Heart right ventricle (tissue), 16 donors: ENCODE results near the gene TYK2. TPM values are rescaled to one million over a fixed set of nuclear protein-coding genes. Genes with fewer than 3 reads are reported as not detected.
A peak's percentile ranks its signal among the peaks of the same experiment; 100 is the strongest.

Experiments
- ATAC-seq, 8 donors: fragments of 200-7000 bp; cut with Tn5 transposase; one replicate each; pipeline ENCODE4 v1.9.1; 2020; ENCODE audit warnings: mild to moderate bottlenecking in 8 of 8, moderate library complexity in 8 of 8, moderate number of reproducible peaks in 1 of 8
- DNase-seq, 2 donors: peaks; one replicate each; pipeline ENCODE4 v3.0.0-alpha.2; 2020
- H3K27ac ChIP-seq, 10 donors: fragments of 200-600 bp; sonication (generic) in 2 of 10; one replicate each; pipeline versions ENCODE4 v1.5.0 to v1.8.0; 2020 to 2022; ENCODE audit warnings: mild to moderate bottlenecking in 3 of 10
- H3K27me3 ChIP-seq, 7 donors: fragments of 200-600 bp; one replicate each; pipeline ENCODE4 v1.8.0; 2021 to 2022; ENCODE audit warnings: mild to moderate bottlenecking in 2 of 7
- H3K36me3 ChIP-seq, 9 donors: fragments of 200-600 bp; sonication (generic) in 1 of 9; one replicate each; pipeline versions ENCODE4 v1.5.0 to v1.8.0; 2020 to 2022; ENCODE audit warnings: mild to moderate bottlenecking in 2 of 9
- H3K4me1 ChIP-seq, 9 donors: fragments of 200-600 bp; sonication (generic) in 1 of 9; one replicate each; pipeline versions ENCODE4 v1.5.0 to v1.8.0; 2020 to 2022; ENCODE audit warnings: mild to moderate bottlenecking in 4 of 9
- H3K4me3 ChIP-seq, 10 donors: fragments of 200-600 bp; sonication (generic) in 2 of 10; one replicate each; pipeline versions ENCODE4 v1.5.0 to v1.8.0; 2020 to 2022; ENCODE audit warnings: mild to moderate bottlenecking in 7 of 10, moderate library complexity in 2 of 10
- H3K9me3 ChIP-seq, 11 donors: fragments of 200-600 bp in 10 of 11; sonication (generic) in 2 of 11; one replicate each; pipeline versions ENCODE4 v1.5.0 to v1.8.0; 2013 to 2022; ENCODE audit warnings: mild to moderate bottlenecking in 2 of 11, control low read depth in 1 of 11, moderate library complexity in 1 of 11
- WGBS, 2 donors: extraction: QIAGEN DNeasy Blood & Tissue Kit; methylation state at CpG; one replicate each; pipeline ENCODE4 v1.1.7; 2013; ENCODE audit warnings: inconsistent platforms in 1 of 2; 5-methylcytosine and 5-hydroxymethylcytosine counted together
- intact Hi-C, 10 donors: fragments of 100-400 bp; cut with DNase I; formaldehyde crosslinking; loops; one replicate each; pipeline versions ENCODE4 v1.11.1 to v1.14.2; 2022
- long read RNA-seq, 3 donors: library from polyadenylated mRNA; unstranded; transcript quantifications; one replicate each; pipeline ENCODE4 v2.0.0, GENCODE V29; 2020 to 2021
- polyA plus RNA-seq, 2 donors: library from polyadenylated mRNA; stranded (reverse); fragments of 200-250 nt; gene quantifications; one replicate each; pipeline ENCODE4 v1.2.3, GENCODE V29; 2013
- total RNA-seq, 10 donors: library from RNA; stranded (reverse); fragmentation: NEBNext Ultra II Directional in 3 of 10; extraction: Animal tissue kit (Norgen Biotek cat#: 25700) in 3 of 10; gene quantifications; one replicate each; pipeline versions ENCODE4 v1.2.1 to v1.2.4, GENCODE V29; 2021 to 2023
- TF ChIP-seq, protein P1 (sequence below), 9 donors: fragments of 200-600 bp; sonication (generic) in 2 of 9; IDR thresholded peaks; one replicate each; pipeline versions ENCODE4 v1.5.0 to v1.8.0; 2021 to 2022; ENCODE audit warnings: antibody characterized with exemption in 9 of 9, mild to moderate bottlenecking in 5 of 9, moderate library complexity in 1 of 9
- donor health status: Arrhythmogenic right ventricular cardiomyopathy.
- donor health status: ischemic (EF 13 %, LVEDD 7.1; RV severe dilation, severe dysfunction).
- donor health status: healthy with polysubstance abuse.
- donor health status: DM: no; HTN: yes; CAD: no.
- donor health status: DM: no; HTN: no; CAD: no.
- donor health status: ischemic (EF 25% LVEDD 6.9; RV normal size, moderate dysfunction).
- donor health status: ischemic (EF 25% LVEDD 5.7; RV mildly dilated, moderate dysfunction).
- donor health status: healthy.
- donor health status: DM: yes; HTN: yes; CAD: no.
- donor health status: Ischemic cardiomyopathy.
- donor health status: ischemic (EF 35%, LVEDD 5.7; RV mildly dilated, moderate dysfunction).
- donor health status: nonischemic (EF 11% LVEDD 7.7; RV severe dilation, severe dysfunction).
- donor health status: DM: yes; HTN: yes; CAD: no.
- donor health status: PGD.
- donor health status: ischemic (EF 29% LVEDD 5.4; RV normal size, mild dysfunction).
- donor health status: nonischemic (EF 23%, LVEDD 6.1; RV moderate dilation, normal function).

The TYK2 gene
- 10 to 100 TPM; 37.0 to 80.2 (median 55.8) TPM for total RNA-seq
- polyA plus RNA-seq, result 100 to 1,000 TPM in 1 of 2 donors, 10 to 100 TPM in 1; 76.3 to 182 TPM
- long read RNA-seq, donor 1, full-length matches to known transcripts, result 16 of 77 reads
- long read RNA-seq, donor 1, partial matches to known transcripts, result 39 of 77 reads
- long read RNA-seq, donor 1, other reads (novel, unspliced or antisense), result 22 of 77 reads
- long read RNA-seq, donor 2, full-length matches to known transcripts, result 22 of 81 reads
- long read RNA-seq, donor 2, partial matches to known transcripts, result 29 of 81 reads
- long read RNA-seq, donor 2, other reads (novel, unspliced or antisense), result 30 of 81 reads
- long read RNA-seq, donor 3, full-length matches to known transcripts, result 24 of 94 reads
- long read RNA-seq, donor 3, partial matches to known transcripts, result 48 of 94 reads
- long read RNA-seq, donor 3, other reads (novel, unspliced or antisense), result 22 of 94 reads

DNA sequence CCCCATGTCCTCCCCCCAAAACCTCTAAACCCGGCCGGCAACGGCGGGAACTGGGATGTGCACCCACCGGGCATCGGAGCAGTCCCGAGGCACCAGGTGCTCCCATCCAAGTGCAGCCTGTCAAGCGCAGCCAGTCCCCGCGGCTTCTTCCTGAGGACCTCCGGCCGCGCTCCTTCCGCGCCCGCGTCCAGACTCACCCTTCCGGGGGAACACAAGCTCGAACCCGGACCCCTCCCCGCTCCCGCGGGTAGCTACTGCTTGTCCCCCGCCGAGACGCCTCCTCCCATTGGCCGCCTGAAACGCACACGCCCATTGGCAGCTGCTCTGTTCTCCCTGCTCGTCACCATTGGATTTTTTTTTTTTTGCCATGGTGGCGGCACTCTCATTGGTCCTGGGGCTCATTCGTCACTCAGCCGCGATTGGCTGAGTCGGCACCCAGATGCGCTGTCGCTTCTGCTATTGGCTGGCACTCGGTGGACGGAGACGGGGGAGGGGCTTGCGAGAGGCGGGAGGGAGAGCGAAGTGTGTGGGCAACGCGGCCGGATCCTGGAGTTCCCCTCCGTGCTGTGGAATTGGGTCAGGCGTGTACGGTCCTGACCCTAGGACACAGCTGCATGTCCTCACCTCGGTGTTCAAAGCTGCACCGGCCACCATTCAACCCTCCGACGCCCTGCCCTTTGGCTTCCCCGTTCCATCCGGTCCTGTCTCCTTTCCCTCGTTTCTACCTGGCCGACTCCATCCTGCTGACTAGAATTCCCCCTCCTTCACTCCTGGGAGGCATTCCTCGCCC is at the start of gene TYK2:
Gene TYK2, minus strand, starts transcription at position 260 of the 790 bp plus-strand sequence. CDS start 2,166 bp downstream, outside the sequence.
- 0% methylated on average over 58 of the region's 58 CpGs for WGBS, 2 donors
- Histone ChIP-seq H3K9me3 (no peaks in the 10 kb centered on the region), H3K27ac (peak within 1 kb of the TSS; percentile 63 to 94 (median 83)), H3K4me1 (peaks cover 0 to 36% (median 23%) of the 10 kb centered on the region in 9 donors), H3K36me3 (peaks cover 0 to 25% (median 8%) of the 10 kb centered on the region in 9 donors), H3K4me3 (peak within 1 kb of the TSS; percentile 67 to 98 (median 84)), H3K27me3 (no peaks in the 10 kb centered on the region)
- DNase-seq, result peak; percentile 97 to 98
- peak; percentile 97 to 99 (median 99) for ATAC-seq
- intact Hi-C loops, result loop anchor here in 3 of 10 donors (2.0 to 5.0 kb wide), 2 partner anchors 46 to 48 kb away; partner anchors contain the start of gene RAVER1 (in 2 of the 3)
- TF ChIP-seq, protein P1, sequence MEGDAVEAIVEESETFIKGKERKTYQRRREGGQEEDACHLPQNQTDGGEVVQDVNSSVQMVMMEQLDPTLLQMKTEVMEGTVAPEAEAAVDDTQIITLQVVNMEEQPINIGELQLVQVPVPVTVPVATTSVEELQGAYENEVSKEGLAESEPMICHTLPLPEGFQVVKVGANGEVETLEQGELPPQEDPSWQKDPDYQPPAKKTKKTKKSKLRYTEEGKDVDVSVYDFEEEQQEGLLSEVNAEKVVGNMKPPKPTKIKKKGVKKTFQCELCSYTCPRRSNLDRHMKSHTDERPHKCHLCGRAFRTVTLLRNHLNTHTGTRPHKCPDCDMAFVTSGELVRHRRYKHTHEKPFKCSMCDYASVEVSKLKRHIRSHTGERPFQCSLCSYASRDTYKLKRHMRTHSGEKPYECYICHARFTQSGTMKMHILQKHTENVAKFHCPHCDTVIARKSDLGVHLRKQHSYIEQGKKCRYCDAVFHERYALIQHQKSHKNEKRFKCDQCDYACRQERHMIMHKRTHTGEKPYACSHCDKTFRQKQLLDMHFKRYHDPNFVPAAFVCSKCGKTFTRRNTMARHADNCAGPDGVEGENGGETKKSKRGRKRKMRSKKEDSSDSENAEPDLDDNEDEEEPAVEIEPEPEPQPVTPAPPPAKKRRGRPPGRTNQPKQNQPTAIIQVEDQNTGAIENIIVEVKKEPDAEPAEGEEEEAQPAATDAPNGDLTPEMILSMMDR (IDR thresholded peaks at IDR 0.05), result no peak

DNA sequence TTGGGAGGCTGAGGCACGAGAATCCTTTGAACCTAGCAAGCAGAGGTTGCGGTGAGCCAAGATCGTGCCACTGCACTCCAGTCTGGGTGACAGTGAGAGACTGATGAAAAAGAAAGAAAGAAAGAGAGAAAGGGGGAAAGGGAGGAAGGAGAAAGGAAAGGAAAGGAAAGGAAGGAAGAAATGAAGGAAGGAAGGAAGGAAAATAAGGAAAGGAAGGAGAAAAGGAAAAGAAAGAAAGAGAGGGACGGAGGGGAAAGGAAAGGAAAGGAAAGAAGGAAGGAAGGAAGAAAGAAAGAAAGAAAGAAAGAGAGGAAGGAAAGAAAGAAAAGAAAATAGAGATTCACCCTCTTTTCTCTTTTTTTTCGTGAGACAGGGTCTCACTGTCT is 48.6 kb upstream of the TYK2 start:
- 66 to 67% methylated on average over 5 of the region's 5 CpGs for WGBS, 2 donors
- peaks cover 9 to 70% (median 27%) of the 10 kb centered on the region in 9 donors for H3K4me1 ChIP-seq
- peaks cover 0 to 6% (median 0%) of the 10 kb centered on the region in 9 donors for H3K36me3 ChIP-seq
- intact Hi-C loops, result no loop called here
- no peak overlapping the region for H3K4me3 ChIP-seq
- no peaks in the 10 kb centered on the region for H3K9me3 ChIP-seq
- peak overlapping the region in 1 of 10 donors; percentile 64 for H3K27ac ChIP-seq
- ATAC-seq (no peak), DNase-seq (no peak)
- peaks cover 3 to 16% (median 9%) of the 10 kb centered on the region in 7 donors for H3K27me3 ChIP-seq
- TF ChIP-seq, protein P1 (IDR thresholded peaks at IDR 0.05), result no peak

DNA sequence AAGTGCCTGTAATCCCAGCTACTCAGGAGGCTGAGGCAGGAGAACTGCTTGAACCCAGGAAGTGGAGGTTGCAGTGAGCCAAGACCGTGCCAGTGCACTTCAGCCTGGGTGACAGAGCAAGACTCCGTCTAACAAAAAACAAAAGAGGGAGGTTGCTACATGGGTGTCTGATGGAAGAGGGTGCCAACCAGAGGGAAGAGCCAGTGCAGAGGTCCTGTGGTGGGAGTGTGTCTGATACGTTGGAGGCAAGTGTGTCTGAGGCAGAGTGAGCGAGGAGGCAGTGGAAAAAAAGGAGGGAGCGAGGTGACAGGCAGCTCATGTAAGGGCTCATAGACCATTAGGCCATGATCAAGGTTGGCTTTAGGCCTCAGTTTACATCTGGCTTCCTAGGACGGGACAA is 46.8 kb upstream of the TYK2 start:
- TF ChIP-seq, protein P1 (IDR thresholded peaks at IDR 0.05), result no peak
- H3K36me3 ChIP-seq, result no peaks in the 10 kb centered on the region
- no peak overlapping the region for H3K4me3 ChIP-seq
- DNase-seq (no peak), ATAC-seq (no peak)
- H3K27me3 ChIP-seq, result peaks cover 19 to 35% (median 27%) of the 10 kb centered on the region in 7 donors
- intact Hi-C loops, result no loop called here
- WGBS, 2 donors, result 81 to 88% methylated on average over 6 of the region's 6 CpGs
- H3K27ac ChIP-seq, result peak overlapping the region in 1 of 10 donors; percentile 64
- peaks cover 10 to 73% (median 19%) of the 10 kb centered on the region in 9 donors for H3K4me1 ChIP-seq
- no peaks in the 10 kb centered on the region for H3K9me3 ChIP-seq
